Measurements from ENCODE around the gene SLC26A5. TPM values are rescaled to one million over a fixed set of nuclear protein-coding genes. Genes with fewer than 3 reads are reported as not detected.
"Not testable (repeated sequence)": the region's sequence is repeated elsewhere in the genome, so short reads cannot be mapped to it uniquely, and the experiment has no call there.

The SLC26A5 gene
- polyA plus RNA-seq, 3 donors from 2014 or later: not detected

DNA sequence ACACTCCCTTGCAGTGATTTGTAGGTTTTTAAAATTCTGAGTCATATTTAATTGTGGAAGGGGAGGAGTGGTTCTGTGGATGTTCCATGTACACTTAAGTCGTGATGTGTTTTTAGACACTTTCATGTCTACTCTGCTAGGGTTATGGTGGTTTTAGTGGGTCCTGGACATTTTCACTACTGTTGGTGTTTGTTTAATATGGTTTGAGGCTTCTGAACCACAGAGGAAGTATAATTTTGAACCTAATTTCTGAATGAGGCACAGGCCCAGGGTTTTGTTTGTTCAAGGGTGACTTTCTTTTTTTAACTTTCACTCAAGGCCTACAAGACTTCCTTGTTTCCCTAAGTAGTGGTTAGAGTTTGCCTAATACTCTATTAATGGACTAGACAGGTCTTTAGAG lies 13.3 kb downstream of the SLC26A5 start:
- no peaks in the 10 kb centered on the region for H3K36me3 Mint-ChIP-seq
- peaks cover 0 to 8% (median 5%) of the 10 kb centered on the region in 3 donors for H3K27me3 Mint-ChIP-seq (ENCODE audit: low read depth in 3 of 3)
- no peak for DNase-seq
- no peaks in the 10 kb centered on the region for H3K4me1 Mint-ChIP-seq
- no peak overlapping the region for H3K4me3 Mint-ChIP-seq
- H3K27ac Mint-ChIP-seq: no peak overlapping the region
- no peaks in the 10 kb centered on the region for H3K9me3 Mint-ChIP-seq

DNA sequence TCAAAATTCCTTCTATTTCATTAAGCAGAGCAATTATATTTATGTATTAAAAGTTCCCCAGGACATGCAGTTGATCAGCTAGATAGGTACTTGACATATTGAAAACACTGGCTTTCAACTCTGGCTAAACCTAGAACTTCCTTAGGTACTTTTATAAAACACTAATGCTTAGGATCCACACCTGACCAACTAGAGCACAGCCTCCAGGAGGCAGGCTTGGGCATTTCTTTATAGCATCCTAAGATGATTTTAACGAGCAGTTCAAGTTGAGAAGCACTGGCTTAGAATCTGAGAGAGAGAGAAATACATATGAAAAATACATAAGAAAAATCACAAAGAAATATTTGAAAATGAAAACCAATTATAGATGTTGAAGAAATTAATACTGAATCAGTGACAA lies 20.8 kb downstream of the SLC26A5 start:
- peaks cover 0 to 2% (median 0%) of the 10 kb centered on the region in 6 donors for H3K9me3 Mint-ChIP-seq
- H3K4me3 Mint-ChIP-seq: no peak overlapping the region
- no peaks in the 10 kb centered on the region for H3K36me3 Mint-ChIP-seq
- H3K27me3 Mint-ChIP-seq (ENCODE audit: low read depth in 3 of 3): peaks cover 0 to 13% (median 0%) of the 10 kb centered on the region in 3 donors
- no peaks in the 10 kb centered on the region for H3K4me1 Mint-ChIP-seq
- no peak overlapping the region for H3K27ac Mint-ChIP-seq
- DNase-seq: no peak

DNA sequence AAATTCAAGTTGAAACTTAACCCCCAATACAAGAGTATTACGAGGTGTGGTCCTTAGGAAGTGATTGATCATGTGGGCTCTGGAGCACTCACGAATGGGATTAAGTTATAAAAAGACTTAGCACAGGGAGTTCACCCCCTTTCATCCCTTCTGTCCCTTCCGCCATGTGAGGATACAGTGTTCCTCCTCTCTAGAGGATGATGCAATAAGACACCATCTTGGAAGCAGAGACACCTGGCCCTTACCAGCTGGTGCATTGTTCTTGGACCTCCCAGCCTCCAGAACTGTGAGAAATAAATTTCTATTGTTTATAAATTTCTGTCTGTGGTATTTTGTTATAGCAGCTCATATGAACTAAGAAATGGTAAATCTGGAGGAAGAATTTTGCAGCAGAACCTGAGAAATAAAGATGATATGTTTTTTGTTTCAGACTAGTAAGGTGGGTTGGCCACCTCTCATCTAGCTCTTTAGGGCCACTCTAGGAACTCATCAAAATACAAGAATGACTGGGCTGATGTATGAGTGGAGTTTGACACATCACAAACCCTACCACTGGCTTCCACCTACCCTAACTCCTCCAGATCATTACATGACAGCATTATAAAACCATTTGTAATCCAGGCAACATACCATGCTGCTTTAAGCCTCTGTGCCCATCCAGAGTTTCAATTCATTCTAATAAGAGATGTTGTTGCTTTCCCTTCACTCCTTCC lies 22.4 kb downstream of the SLC26A5 start:
- Mint-ChIP-seq H3K27ac (no peak overlapping the region), H3K4me1 (no peaks in the 10 kb centered on the region), H3K9me3 (peaks cover 0 to 2% (median 0%) of the 10 kb centered on the region in 6 donors), H3K4me3 (no peak overlapping the region), H3K36me3 (no peaks in the 10 kb centered on the region), H3K27me3 (ENCODE audit: low read depth in 3 of 3) (peaks cover 0 to 14% (median 0%) of the 10 kb centered on the region in 3 donors)
- no peak for DNase-seq

DNA sequence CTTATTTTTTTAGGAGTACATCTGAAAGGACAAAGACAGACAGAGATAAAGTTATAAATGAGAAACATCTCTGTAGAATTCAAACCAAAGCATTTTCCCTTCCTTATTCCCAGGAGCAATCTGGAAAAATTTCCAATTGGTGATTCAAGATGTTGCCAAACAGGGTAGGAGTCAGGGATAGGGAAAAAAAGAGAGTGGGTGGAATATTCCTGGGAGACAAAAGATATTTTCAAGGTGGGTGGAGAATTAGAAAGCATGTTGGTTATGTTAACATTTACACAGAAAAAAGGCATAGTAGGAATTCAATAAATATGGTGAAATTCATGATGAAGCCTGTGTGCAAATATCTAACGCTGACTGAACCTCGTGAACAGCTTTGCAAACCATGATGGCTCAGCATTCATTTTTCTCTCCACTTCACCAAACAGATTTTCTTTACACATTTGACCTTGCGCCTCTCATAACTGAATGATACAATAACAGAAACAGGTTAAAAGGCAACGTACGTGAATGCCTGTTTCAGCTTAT lies 25.1 kb downstream of the SLC26A5 start:
- Mint-ChIP-seq H3K36me3 (no peaks in the 10 kb centered on the region), H3K4me3 (no peak overlapping the region), H3K9me3 (no peaks in the 10 kb centered on the region), H3K27me3 (ENCODE audit: low read depth in 3 of 3) (peaks cover 0 to 22% (median 1%) of the 10 kb centered on the region in 3 donors), H3K27ac (no peak overlapping the region), H3K4me1 (no peaks in the 10 kb centered on the region)
- DNase-seq: no peak

DNA sequence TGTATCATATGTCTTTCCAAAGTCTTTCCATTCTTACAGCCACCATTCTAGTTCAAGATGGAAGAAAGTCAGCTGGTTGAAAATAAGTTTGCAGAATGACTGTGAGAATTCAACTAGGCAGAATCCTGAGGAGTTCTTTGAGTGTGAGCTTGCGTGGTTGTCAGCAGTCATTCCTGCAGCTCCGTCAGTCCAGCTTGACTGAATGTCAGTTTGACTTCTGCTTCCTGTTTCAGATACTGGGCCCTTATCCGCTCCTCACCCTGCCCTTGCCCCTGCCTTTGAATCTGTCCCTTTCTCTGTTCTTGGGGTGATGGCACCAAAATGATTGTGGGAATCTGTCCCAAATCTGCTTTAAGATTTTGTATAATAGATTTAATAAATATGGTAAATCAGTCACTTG lies 27.8 kb downstream of the SLC26A5 start:
- H3K9me3 Mint-ChIP-seq: no peaks in the 10 kb centered on the region
- H3K27me3 Mint-ChIP-seq (ENCODE audit: low read depth in 3 of 3): peaks cover 0 to 24% (median 1%) of the 10 kb centered on the region in 3 donors
- no peaks in the 10 kb centered on the region for H3K36me3 Mint-ChIP-seq
- H3K4me1 Mint-ChIP-seq: no peaks in the 10 kb centered on the region
- no peak overlapping the region for H3K4me3 Mint-ChIP-seq
- H3K27ac Mint-ChIP-seq: no peak overlapping the region
- no peak for DNase-seq

DNA sequence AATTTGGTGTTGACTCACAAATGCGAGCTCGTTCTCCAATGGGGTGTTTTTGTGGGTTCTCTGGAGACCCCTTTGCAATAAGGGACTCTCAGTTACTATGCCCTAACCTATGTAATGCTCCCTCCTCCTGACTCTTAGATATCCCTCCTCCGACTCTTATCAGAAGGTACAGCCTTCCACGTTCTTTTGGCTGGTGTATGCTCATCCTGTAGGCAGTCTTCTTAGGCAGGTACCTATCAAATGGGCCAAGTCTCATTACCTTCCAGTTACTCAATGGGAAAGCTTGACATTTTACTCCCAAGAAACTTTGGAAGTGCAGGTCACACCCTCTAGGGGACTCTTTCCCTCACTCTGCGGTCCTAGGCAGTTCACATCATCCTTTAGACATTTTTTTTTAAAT lies 32.6 kb downstream of the SLC26A5 start:
- Mint-ChIP-seq H3K4me3 (no peak overlapping the region), H3K36me3 (no peaks in the 10 kb centered on the region), H3K4me1 (no peaks in the 10 kb centered on the region), H3K27ac (no peak overlapping the region), H3K9me3 (no peaks in the 10 kb centered on the region), H3K27me3 (ENCODE audit: low read depth in 3 of 3) (peaks cover 0 to 9% (median 4%) of the 10 kb centered on the region in 3 donors)
- no peak for DNase-seq

DNA sequence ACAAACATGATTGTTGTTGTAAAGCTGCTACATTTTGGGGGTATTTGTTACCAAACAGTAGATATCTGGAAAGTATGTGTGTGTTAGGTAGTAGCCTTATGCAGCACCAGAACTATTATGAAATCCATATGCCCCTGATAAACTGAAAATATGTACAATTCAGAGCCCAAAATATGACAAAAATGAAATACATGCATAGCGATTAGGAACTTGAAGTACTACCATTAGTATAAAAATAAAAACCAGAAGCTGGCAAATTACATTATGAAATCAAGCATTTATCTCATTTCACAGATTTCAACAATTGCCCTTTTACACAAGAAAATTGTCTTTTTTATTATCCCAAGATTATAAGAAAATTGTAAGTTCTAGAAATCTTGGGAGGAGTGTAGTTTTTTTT lies 33.9 kb downstream of the SLC26A5 start:
- Mint-ChIP-seq H3K4me3 (no peak overlapping the region), H3K36me3 (no peaks in the 10 kb centered on the region), H3K9me3 (no peaks in the 10 kb centered on the region), H3K27me3 (ENCODE audit: low read depth in 3 of 3) (peaks cover 0 to 9% (median 3%) of the 10 kb centered on the region in 3 donors), H3K27ac (no peak overlapping the region), H3K4me1 (no peaks in the 10 kb centered on the region)
- no peak for DNase-seq

DNA sequence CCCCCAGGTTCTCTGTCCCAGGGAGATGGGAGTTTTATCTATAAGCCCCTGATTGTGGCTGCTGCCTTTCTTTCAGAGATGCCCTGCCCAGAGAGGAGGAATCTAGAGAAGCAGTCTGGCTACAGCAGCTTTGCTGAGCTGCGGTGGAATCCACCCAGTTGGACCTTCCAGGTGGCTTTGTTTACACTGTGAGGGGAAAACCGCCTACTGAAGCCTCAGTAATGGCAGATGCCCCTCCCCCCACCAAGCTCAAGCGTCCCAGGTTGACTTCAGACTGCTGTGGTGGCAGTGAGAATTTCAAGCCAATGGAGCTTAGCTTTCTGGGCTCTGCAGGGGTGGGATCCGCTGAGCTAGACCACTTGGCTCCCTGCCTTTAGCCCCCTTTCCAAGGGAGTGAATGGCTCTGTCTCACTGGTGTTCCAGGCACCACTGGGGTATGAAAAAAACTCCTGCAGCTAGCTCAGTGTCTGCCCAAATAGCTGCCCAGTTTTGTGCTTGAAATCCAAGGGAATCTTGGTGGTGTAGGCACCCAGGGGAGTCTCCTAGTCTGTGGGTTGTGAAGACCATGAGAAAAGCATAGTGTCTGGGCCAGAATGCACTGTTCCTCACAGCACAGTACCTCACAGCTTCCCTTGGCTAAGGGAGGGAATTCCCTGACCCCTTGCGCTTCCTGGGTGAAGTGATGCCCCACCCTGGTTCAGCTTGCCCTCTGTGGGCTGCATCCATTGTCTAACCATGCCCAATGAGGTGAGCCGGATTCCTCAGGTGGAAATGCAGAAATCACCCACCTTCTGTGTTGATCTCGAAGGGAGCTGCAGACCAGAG lies 40.0 kb downstream of the SLC26A5 start:
- not testable (repeated sequence) for H3K9me3 Mint-ChIP-seq; H3K27me3 Mint-ChIP-seq (ENCODE audit: low read depth in 3 of 3); H3K27ac Mint-ChIP-seq; H3K4me1 Mint-ChIP-seq; H3K4me3 Mint-ChIP-seq; H3K36me3 Mint-ChIP-seq; DNase-seq

DNA sequence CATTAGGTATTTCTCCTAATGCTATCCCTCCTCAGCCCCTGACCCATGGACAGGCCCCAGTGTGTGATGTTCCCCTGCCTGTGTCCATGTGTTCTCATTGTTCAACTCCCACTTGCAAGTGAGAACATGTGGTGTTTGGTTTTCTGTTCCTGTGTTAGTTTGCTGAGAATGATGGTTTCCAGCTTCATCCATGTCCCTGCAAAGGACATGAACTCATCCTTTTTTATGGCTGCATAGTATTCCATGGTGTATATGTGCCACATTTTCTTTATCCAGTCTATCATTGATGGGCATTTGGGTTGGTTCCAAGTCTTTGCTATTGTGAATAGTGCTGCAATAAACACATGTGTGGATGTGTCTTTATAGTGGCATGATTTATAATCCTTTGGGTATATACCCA lies 46.3 kb downstream of the SLC26A5 start:
- not testable (repeated sequence) for H3K4me1 Mint-ChIP-seq, DNase-seq, H3K27ac Mint-ChIP-seq, H3K36me3 Mint-ChIP-seq, H3K9me3 Mint-ChIP-seq, H3K4me3 Mint-ChIP-seq
- peaks cover 4 to 10% (median 9%) of the 10 kb centered on the region in 3 donors for H3K27me3 Mint-ChIP-seq (ENCODE audit: low read depth in 3 of 3)

DNA sequence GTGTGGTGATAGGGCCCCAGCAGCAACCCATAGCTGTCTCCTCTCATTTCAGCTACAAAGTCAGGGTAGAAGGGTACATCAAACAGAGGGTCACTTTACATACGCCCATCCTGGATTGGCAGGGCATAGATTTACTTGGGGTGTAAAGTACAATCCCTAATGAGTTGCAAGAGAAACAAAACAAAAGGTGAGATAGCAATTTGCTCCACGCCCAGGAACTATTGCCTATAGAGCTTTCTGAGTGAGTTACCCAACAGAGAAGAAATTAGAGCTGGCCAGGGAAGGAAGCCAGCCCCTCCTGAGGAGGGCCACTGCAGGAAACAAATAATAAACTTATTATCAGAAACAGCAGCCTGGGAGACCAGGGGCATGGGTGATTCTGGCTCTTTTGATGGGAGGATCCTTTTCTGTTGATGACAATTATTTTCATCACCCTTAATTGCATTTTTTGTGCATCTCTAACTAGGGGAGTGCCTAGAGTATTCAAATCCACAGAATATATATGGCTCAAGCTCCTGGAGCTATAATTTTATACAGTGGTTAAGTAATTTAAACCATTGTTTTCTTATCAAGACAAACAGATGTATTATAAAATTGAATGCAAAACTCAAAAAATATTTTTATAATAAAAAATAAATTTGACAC lies 47.4 kb downstream of the SLC26A5 start:
- Mint-ChIP-seq H3K27ac (no peak overlapping the region), H3K9me3 (no peaks in the 10 kb centered on the region), H3K27me3 (ENCODE audit: low read depth in 3 of 3) (peaks cover 2 to 12% (median 10%) of the 10 kb centered on the region in 3 donors), H3K36me3 (no peaks in the 10 kb centered on the region), H3K4me3 (no peak overlapping the region), H3K4me1 (no peaks in the 10 kb centered on the region)
- no peak for DNase-seq

DNA sequence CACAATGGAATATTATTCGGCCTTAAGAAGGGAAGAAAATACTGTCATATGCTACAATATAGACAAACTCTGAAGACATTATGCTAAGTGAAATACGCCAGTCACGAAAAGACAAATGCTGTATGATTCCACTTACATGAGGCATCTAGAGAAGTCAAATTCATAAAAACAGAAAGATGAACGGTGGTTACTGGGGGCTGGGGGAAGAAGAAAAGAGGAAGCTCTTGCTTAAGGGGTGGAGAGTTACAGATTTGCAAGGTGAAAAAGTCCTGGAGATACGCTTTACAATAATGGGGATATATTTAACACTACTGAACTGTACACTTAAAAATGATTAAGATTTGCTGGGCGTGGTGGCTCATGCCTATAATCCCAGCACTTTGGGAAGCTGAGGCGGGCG lies 49.5 kb downstream of the SLC26A5 start:
- peaks cover 0 to 7% (median 7%) of the 10 kb centered on the region in 3 donors for H3K27me3 Mint-ChIP-seq (ENCODE audit: low read depth in 3 of 3)
- H3K4me3 Mint-ChIP-seq: no peak overlapping the region
- no peak overlapping the region for H3K27ac Mint-ChIP-seq
- no peaks in the 10 kb centered on the region for H3K9me3 Mint-ChIP-seq
- H3K36me3 Mint-ChIP-seq: no peaks in the 10 kb centered on the region
- no peaks in the 10 kb centered on the region for H3K4me1 Mint-ChIP-seq
- DNase-seq: no peak

DNA sequence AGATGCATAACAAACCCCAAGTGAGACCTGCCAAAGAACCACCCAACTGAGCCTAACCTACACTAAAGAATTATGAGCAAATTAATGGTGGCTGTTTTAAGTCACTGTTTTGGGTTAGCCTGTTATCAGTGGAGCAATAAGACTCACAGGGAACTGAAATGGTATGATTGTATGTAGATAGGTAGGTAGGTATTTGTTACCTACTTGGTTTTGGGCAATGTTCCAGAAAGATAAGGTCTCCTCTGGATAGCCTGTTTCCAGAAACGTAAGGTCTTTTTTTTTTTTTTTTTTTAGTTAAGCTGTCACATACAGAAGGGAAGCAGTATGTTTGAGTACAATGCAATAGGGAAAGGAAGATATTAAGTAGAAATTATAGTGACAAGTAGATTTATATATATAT lies 50.9 kb downstream of the SLC26A5 start:
- Mint-ChIP-seq H3K4me1 (no peaks in the 10 kb centered on the region), H3K27ac (no peak overlapping the region), H3K4me3 (no peak overlapping the region)

DNA sequence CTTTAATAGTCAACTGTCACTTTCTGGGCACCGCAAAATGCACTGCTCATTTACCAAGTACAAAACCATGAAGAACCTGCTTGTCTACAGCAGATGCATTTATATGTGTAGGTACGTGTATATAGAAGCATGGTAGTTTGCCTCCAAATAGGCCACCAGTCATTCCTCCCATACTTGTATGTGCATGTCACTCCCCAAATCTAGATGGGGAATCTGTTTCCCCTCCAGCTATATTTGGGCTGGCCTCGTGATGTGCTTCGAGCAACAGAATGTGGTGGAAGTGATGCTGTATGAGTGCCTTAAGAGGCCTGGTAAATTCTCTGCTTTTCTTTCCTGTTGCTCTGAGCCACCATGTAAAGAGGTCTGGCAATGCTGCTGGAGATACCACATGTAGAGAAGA lies 51.4 kb downstream of the SLC26A5 start:
- Mint-ChIP-seq H3K4me3 (no peak overlapping the region), H3K27me3 (ENCODE audit: low read depth in 3 of 3) (peaks cover 0 to 7% (median 5%) of the 10 kb centered on the region in 3 donors), H3K4me1 (no peaks in the 10 kb centered on the region), H3K27ac (no peak overlapping the region), H3K36me3 (no peaks in the 10 kb centered on the region), H3K9me3 (no peaks in the 10 kb centered on the region)
- no peak for DNase-seq

More for the DNA sequence above, 50.9 kb downstream of the SLC26A5 start:
- Mint-ChIP-seq H3K36me3 (no peaks in the 10 kb centered on the region), H3K27me3 (ENCODE audit: low read depth in 3 of 3) (peaks cover 0 to 7% (median 6%) of the 10 kb centered on the region in 3 donors), H3K9me3 (no peaks in the 10 kb centered on the region)
- no peak for DNase-seq

DNA sequence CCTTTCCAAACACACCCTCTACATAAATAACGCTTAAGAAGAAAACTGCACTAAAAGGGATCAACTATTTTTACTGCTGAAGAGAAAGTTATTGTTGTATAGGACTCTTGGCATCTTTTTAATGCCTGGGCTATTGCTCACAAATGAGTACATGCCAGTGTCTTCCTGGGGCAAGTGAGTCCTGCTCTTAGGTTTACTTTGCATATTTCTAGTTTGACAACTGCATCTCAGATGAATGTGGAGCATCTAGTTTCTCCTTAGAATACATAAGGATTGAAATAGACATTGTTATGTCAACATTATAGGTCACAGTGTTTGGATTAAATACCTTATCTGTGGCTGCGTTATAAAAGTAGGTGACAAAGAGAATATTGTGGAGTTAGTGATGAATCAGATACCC lies 54.0 kb downstream of the SLC26A5 start:
- Mint-ChIP-seq H3K36me3 (no peaks in the 10 kb centered on the region), H3K27ac (no peak overlapping the region), H3K4me1 (no peaks in the 10 kb centered on the region), H3K4me3 (no peak overlapping the region), H3K27me3 (ENCODE audit: low read depth in 3 of 3) (peaks cover 0 to 10% (median 4%) of the 10 kb centered on the region in 3 donors), H3K9me3 (no peaks in the 10 kb centered on the region)
- DNase-seq: no peak

Measured in immature natural killer cell (primary cell).